GM23338 (cell line): ENCODE data around the gene ZFHX3. TPM values are rescaled to one million over a fixed set of nuclear protein-coding genes. Genes with fewer than 3 reads are reported as not detected.

Experiments used
- ATAC-seq: fragments of 200-7000 bp; cut with Tn5 transposase; 3 replicates; pipeline ENCODE4 v1.9.1; 2020
- DNase-seq: peaks from one replicate; pipeline ENCODE4 v3.0.0-alpha.2; 2015; ENCODE audit warnings: low spot score
- H2AFZ ChIP-seq: fragments of 200-600 bp; sonication (generic); 2 replicates; pipeline ENCODE4 v1.8.0; 2016; ENCODE audit warnings: antibody characterized with exemption, mild to moderate bottlenecking, moderate library complexity
- H3F3A ChIP-seq: fragments of 200-600 bp; sonication (generic); replicated peaks from 2 replicates; pipeline ENCODE4 v1.8.0; 2017; ENCODE audit warnings: antibody characterized with exemption, mixed run types, low read depth
- H3K27ac ChIP-seq: fragments of 200-600 bp; sonication (generic); 2 replicates; pipeline ENCODE4 v1.6.1; 2016; ENCODE audit warnings: low read depth
- H3K27me3 ChIP-seq: fragments of 200-600 bp; sonication (generic); 2 replicates; pipeline ENCODE4 v1.8.0; 2016; ENCODE audit warnings: mild to moderate bottlenecking, mixed run types, moderate library complexity; ENCODE audit not compliant: insufficient read depth
- H3K36me3 ChIP-seq: fragments of 200-600 bp; sonication (generic); 2 replicates; pipeline ENCODE4 v1.8.0; 2016; ENCODE audit warnings: mild to moderate bottlenecking; ENCODE audit not compliant: insufficient read depth
- H3K4me1 ChIP-seq: fragments of 200-600 bp; sonication (generic); 2 replicates; pipeline ENCODE4 v1.8.0; 2016; ENCODE audit warnings: mild to moderate bottlenecking, moderate library complexity; ENCODE audit not compliant: insufficient read depth
- H3K4me2 ChIP-seq: fragments of 200-600 bp; sonication (generic); 2 replicates; pipeline ENCODE4 v1.7.1; 2017; ENCODE audit warnings: mixed run types
- H3K4me3 ChIP-seq: fragments of 200-600 bp; sonication (generic); 2 replicates; pipeline ENCODE4 v1.6.1; 2016; ENCODE audit warnings: mixed run types
- H3K79me2 ChIP-seq: fragments of 200-600 bp; sonication (generic); replicated peaks from 2 replicates; pipeline ENCODE4 v1.8.0; 2017; ENCODE audit warnings: mild to moderate bottlenecking; ENCODE audit not compliant: insufficient read depth
- H3K9me2 ChIP-seq: fragments of 200-600 bp; sonication (generic); 2 replicates; pipeline ENCODE4 v1.8.0; 2017; ENCODE audit not compliant: insufficient read depth
- H4K20me1 ChIP-seq: fragments of 200-600 bp; sonication (generic); replicated peaks from 2 replicates; pipeline ENCODE4 v1.8.0; 2017; ENCODE audit warnings: mild to moderate bottlenecking; ENCODE audit not compliant: insufficient read depth
- H3K27ac Mint-ChIP-seq: 2 replicates; pipeline ENCODE4 v1.8.0; 2020; ENCODE audit warnings: inconsistent platforms, mild to moderate bottlenecking, moderate library complexity, mixed read lengths
- H3K27me3 Mint-ChIP-seq: 3 replicates; pipeline ENCODE4 v1.8.0; 2022; ENCODE audit warnings: low read depth, mild to moderate bottlenecking, moderate library complexity, mixed read lengths, inconsistent platforms; ENCODE audit not compliant: insufficient read depth, poor library complexity
- H3K36me3 Mint-ChIP-seq: 3 replicates; pipeline ENCODE4 v1.8.0; 2021; ENCODE audit warnings: low read depth, mild to moderate bottlenecking, inconsistent platforms, moderate library complexity, mixed read lengths
- H3K4me1 Mint-ChIP-seq: 3 replicates; pipeline ENCODE4 v1.8.0; 2020; ENCODE audit warnings: mild to moderate bottlenecking, inconsistent platforms, mixed read lengths
- H3K4me3 Mint-ChIP-seq: 3 replicates; pipeline ENCODE4 v1.8.0; 2021; ENCODE audit warnings: moderate library complexity, mild to moderate bottlenecking, inconsistent platforms, mixed read lengths
- H3K9me3 Mint-ChIP-seq: 3 replicates; pipeline ENCODE4 v1.8.0; 2020; ENCODE audit warnings: moderate library complexity, mild to moderate bottlenecking, inconsistent platforms, mixed read lengths
- CREB1 ChIP-seq: fragments of 250-450 bp; sonication (Bioruptor Pico); IDR thresholded peaks from 2 replicates; pipeline ENCODE4 v1.5.0; 2020; ENCODE audit warnings: low read depth, mild to moderate bottlenecking, moderate library complexity
- CTCF ChIP-seq, 2 experiments: fragments of 200-600 bp in 1 of 2; sonication (generic) in 1 of 2; conservative IDR thresholded peaks; 2 replicates each; pipeline versions ENCODE4 v1.5.1 to v1.6.1; 2016 to 2017; ENCODE audit warnings: antibody characterized with exemption in 2 of 2, low read depth in 2 of 2, mild to moderate bottlenecking in 2 of 2, moderate library complexity in 1 of 2
- EZH2 ChIP-seq: fragments of 200-600 bp; sonication (generic); IDR thresholded peaks from one replicate; pipeline ENCODE4 v1.8.0; 2017; ENCODE audit warnings: antibody characterized with exemption, mild to moderate bottlenecking, low read depth; ENCODE audit not compliant: unreplicated experiment
- EZH2phosphoT487 ChIP-seq: fragments of 200-600 bp; sonication (generic); IDR thresholded peaks from one replicate; pipeline ENCODE4 v1.8.1; 2018; ENCODE audit warnings: antibody characterized with exemption; ENCODE audit not compliant: unreplicated experiment
- JUNB ChIP-seq: IDR thresholded peaks from one replicate; pipeline ENCODE4 v1.6.1; 2016; ENCODE audit warnings: antibody characterized with exemption; ENCODE audit not compliant: unreplicated experiment
- NANOG ChIP-seq: IDR thresholded peaks from 2 replicates; pipeline ENCODE4 v1.6.1; 2016; ENCODE audit warnings: antibody characterized with exemption, borderline replicate concordance
- POLR2AphosphoS5 ChIP-seq: IDR thresholded peaks from 2 replicates; pipeline ENCODE4 v1.6.1; 2016; ENCODE audit warnings: antibody characterized with exemption, low read depth
- REST ChIP-seq: IDR thresholded peaks from one replicate; pipeline ENCODE4 v1.6.1; 2018; ENCODE audit warnings: antibody characterized with exemption; ENCODE audit not compliant: unreplicated experiment
- ZNF114 ChIP-seq: fragments of 250-450 bp; sonication (Bioruptor Pico); IDR thresholded peaks from 2 replicates; pipeline ENCODE4 v1.5.0; 2020; ENCODE audit warnings: mild to moderate bottlenecking, moderate library complexity
- polyA plus RNA-seq: library from polyadenylated mRNA; unstranded; fragments of >200 nt; fragmentation: Nextera tagmentation; extraction: Ambion mirVana; gene quantifications from 2 replicates; pipeline ENCODE4 v1.2.1, GENCODE V29; 2016
- total RNA-seq: library from RNA; depleted of rRNA; stranded (reverse); fragments of >200 nt; shearing (Covaris generic); gene quantifications from 2 replicates; pipeline ENCODE4 v1.2.3, GENCODE V29; 2014

The ZFHX3 gene
- total and polyA plus RNA-seq, 2 experiments from 2014 or later: 1.0 to 1.5 TPM

DNA sequence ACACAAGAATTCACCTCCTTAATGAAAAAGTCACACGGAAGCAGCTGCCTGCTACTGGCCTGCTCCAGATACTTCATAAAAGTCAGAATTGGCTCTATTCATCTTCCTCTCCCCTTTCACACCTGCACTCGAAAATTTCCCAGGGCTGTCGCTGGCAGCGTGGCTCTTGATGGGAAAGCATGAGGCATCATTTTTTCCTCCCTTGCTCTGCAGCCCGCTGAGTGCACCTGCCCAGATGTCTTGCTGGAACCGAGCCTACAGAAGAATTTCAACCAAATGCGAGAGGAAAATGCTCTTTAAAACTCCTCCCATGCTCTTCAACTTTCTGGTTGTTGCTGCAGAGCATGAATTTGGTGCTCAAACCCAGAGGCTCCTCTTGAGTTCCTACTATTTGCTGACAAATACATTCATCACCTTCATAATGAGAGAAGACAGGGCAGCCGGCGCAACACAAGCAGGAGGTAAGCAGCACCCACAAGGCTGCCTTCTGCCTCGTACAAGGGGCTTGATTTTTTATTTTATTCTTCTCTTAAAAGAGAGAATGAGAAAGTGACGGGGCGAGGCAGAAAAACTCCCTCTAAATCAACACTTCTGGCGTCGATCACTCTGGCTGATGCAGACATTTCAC is 146.8 kb downstream of the ZFHX3 start:
- Mint-ChIP-seq H3K36me3 (no peaks in the 10 kb centered on the region), H3K9me3 (no peaks in the 10 kb centered on the region), H3K4me3 (no peak overlapping the region), H3K27ac (no peak overlapping the region), H3K27me3 (peaks cover 5% of the 10 kb centered on the region), H3K4me1 (no peaks in the 10 kb centered on the region)
- H3K36me3 ChIP-seq: no peaks in the 10 kb centered on the region
- no peaks in the 10 kb centered on the region for H4K20me1 ChIP-seq
- no peaks in the 10 kb centered on the region for H3K27me3 ChIP-seq
- no peaks in the 10 kb centered on the region for H3K4me1 ChIP-seq
- no peak for ATAC-seq
- H3K4me3 ChIP-seq: no peak overlapping the region
- H3K27ac ChIP-seq: no peak overlapping the region
- DNase-seq: no peak
- no peaks in the 10 kb centered on the region for H3F3A ChIP-seq
- H3K9me2 ChIP-seq: 0 out of 2 replicates have a peak, but pooled peaks cover 3% of the 10 kb centered on the region
- TF ChIP-seq POLR2AphosphoS5 (no peak), EZH2 (no peak), NANOG (no peak), CREB1 (CRISPR knock-in tag) (no peak), JUNB (no peak), REST (no peak)
- H2AFZ ChIP-seq: no peak overlapping the region
- no peaks in the 10 kb centered on the region for H3K79me2 ChIP-seq
- H3K4me2 ChIP-seq: no peak overlapping the region

GRCh38 chr16:72898216-72898825 is 149.6 kb downstream of the ZFHX3 start:
- no peak overlapping the region for H3K4me2 ChIP-seq
- H3K27ac Mint-ChIP-seq: no peak overlapping the region
- H3K4me1 ChIP-seq: no peaks in the 10 kb centered on the region
- no peaks in the 10 kb centered on the region; the same call in 1 of the 3 replicates for H3K4me1 Mint-ChIP-seq
- H3K4me3 Mint-ChIP-seq: no peak overlapping the region
- peaks cover 5% of the 10 kb centered on the region for H3K27me3 Mint-ChIP-seq
- H3K36me3 Mint-ChIP-seq: no peaks in the 10 kb centered on the region
- DNase-seq (no peak), ATAC-seq (no peak)
- H3K4me3 ChIP-seq: no peak overlapping the region
- no peaks in the 10 kb centered on the region for H3F3A ChIP-seq
- H3K79me2 ChIP-seq: no peaks in the 10 kb centered on the region
- no peaks in the 10 kb centered on the region for H3K36me3 ChIP-seq
- H3K27ac ChIP-seq: no peak overlapping the region
- 0 out of 2 replicates have a peak, but pooled peaks cover 3% of the 10 kb centered on the region for H3K9me2 ChIP-seq
- H3K27me3 ChIP-seq: no peaks in the 10 kb centered on the region
- H4K20me1 ChIP-seq: no peaks in the 10 kb centered on the region
- no peaks in the 10 kb centered on the region for H3K9me3 Mint-ChIP-seq
- no peak overlapping the region for H2AFZ ChIP-seq
- TF ChIP-seq EZH2: no peak
- no peak for TF ChIP-seq JUNB
- TF ChIP-seq CREB1 (CRISPR knock-in tag): no peak
- no peak for TF ChIP-seq ZNF114
- no peak for TF ChIP-seq CTCF (conservative IDR thresholded peaks at IDR 0.05; ENCODE audit: low read depth in 2 of 2)
- no peak for TF ChIP-seq EZH2phosphoT487
